Lower leg skin (tissue), 3 donors: Measurements from ENCODE around the gene SCFD2.

ENCODE experiments used
- CTCF ChIP-seq, 3 donors: fragments of 450-650 bp; IDR thresholded peaks; one replicate each; pipeline ENCODE4 v1.5.1; 2016; ENCODE audit warnings: antibody characterized with exemption in 3 of 3, mild to moderate bottlenecking in 3 of 3, moderate library complexity in 2 of 3
- POLR2A ChIP-seq, 2 donors: fragments of 450-650 bp; IDR thresholded peaks; one replicate each; pipeline ENCODE4 v1.6.1; 2016 to 2017; ENCODE audit warnings: antibody characterized with exemption in 2 of 2, mild to moderate bottlenecking in 1 of 2, moderate library complexity in 1 of 2

- TF ChIP-seq POLR2A (IDR thresholded peaks at IDR 0.05) (no peak), CTCF (IDR thresholded peaks at IDR 0.05) (no peak)
These were observed 228.9 kb downstream of the SCFD2 start for GRCh38 chr4:53136954-53137353.
